T-helper 2 cell treated with Interferon-gamma antibody and Interleukin-4, amounts not matched to agents 100 ng/mL and 5 ng/mL, for 36 hours (primary cell): ENCODE results near the gene SLC9A1. TPM values are rescaled to one million over a fixed set of nuclear protein-coding genes. Genes with fewer than 3 reads are reported as not detected.
"Not testable (repeated sequence)": the region's sequence is repeated elsewhere in the genome, so short reads cannot be mapped to it uniquely, and the experiment has no call there.

Experiments
- intact Hi-C: fragments of 100-400 bp; cut with micrococcal nuclease; formaldehyde crosslinking; loops from one replicate; pipeline ENCODE4 v1.15.1; 2023
- total RNA-seq: library from RNA; stranded (reverse); gene quantifications from 2 replicates; pipeline ENCODE4 v1.2.3, GENCODE V29; 2022

Gene SLC9A1
- total RNA-seq, 1 donor from 2014 or later, result 24.6 TPM

DNA sequence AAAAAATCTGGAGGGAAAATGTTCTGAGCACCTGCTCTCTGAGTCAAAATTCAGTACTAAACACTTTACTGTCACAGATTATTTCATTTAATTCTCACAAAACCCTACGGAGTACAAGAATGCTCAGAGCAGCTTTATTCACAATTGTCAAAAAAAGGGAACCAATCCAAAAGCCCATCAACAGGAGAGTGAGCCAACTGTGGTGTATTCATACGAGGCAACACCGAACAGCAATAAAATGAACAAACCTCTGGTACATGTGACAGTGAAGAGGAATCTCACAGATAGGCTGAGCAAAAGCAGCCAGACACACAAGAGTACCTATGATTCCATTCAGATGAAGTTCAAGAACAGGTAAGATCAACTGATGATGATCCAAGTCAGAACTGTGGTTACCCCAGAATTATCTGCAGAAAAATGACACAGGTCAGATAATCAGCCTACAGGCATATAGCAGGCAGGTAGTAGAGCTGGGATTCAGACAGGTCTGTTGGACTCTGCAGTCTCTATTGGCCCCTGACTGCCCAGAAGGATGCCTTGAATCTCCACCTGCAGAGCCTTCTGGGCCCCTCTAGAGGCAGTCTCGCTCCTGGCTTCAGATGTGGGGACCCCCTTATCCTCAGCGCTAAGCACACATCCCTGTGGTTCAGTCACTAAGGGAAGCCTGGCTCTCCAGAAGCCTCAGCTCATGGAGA is 19.2 kb downstream of the SLC9A1 start:
- intact Hi-C loops, result no loop called here

DNA sequence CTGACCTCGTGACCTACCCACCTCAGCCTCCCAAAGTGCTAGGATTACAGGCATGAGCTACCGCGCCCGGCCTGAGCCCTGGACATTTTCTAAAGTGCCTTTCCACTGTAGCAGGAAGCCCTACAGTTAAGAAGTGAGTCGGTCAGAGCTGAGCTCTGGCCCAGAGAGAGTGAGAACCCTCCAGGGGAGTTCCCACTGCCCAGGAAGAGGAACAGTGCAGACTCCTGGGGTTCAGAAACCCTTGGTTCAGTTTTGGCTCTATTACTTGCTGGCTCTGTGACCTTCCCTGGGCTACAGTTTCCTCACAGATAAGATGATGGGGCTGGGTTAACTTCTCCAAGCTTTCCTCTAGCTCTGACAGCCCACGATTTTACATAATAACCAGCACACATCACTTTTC is 20.9 kb downstream of the SLC9A1 start:
- intact Hi-C loops, result no loop called here

DNA sequence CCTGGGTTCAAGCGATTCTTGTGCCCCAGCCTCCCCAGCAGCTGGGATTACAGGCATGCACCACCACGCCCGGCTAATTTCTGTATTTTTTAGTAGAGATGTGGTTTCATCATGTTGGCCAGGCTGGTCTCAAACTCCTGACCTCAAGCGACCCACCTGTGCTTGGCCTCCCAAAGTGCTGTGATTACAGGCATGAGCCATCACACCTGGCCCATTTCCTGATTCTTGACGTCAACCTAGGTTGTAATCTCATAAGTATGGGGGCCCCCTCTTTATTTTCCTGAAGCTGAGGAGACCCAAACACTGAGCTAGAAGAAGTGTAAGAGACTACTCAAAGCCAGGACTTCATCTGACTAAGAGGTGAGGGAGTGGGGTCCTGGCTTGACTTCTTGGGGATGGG is 21.8 kb downstream of the SLC9A1 start:
- intact Hi-C loops, result no loop called here

DNA sequence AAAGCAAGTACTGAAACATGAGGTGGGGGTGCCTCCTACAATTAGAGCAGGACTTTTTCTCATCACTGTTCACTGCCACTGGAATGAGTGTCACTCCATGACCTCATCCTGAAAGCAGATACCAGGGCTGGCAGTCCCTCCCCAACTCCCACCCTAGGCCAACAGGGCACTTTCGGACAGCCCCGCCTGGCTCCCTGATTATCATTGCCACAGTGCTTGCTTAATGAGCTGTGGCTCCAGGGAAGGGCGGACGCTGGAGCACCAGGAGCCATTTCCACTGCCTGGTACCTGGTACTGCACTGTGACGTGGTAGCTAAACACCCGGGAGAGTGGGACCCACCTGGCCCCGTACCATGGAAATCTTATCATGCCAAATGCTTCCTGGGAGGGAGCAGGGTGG is 22.3 kb downstream of the SLC9A1 start:
- intact Hi-C loops, result no loop called here

DNA sequence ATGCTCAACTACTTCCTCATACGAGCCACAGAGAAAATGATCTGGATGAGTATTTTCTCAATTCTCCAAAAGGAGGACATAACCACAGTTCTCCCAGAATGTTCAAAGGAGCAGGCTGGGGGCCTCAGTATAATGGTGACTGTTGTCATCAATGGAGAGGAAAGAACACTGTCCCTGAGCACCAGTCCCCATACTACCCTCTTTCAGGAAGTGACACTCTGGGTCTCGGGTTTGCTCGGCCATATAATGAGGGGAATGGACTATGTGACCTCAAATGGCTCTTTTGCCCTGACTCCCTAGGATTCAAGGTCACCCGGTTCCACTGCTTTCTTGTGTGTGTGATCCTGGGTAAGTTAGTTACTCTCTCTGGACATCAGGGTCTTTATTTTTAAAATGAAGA is 22.8 kb downstream of the SLC9A1 start:
- intact Hi-C loops, result no loop called here

DNA sequence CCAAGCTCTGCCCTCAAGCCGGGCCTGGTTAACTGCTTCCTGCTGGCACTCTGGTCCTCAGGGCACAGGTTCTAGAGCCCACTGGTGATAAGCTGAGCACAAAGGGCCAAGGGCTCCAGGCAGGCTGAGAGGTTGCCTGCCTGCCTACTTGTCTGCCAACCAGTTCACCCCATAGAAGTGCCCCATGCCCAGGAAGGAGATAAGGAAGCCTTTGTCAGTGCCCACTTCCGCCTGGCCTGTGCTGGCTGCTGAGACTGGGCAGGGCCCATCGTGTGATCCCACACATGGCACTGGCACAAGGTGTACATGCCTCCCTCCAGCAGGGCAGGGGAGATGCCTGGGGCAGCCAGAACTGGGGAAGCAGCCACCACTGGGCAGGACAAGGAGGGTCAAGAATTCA is 24.1 kb downstream of the SLC9A1 start:
- intact Hi-C loops, result no loop called here

DNA sequence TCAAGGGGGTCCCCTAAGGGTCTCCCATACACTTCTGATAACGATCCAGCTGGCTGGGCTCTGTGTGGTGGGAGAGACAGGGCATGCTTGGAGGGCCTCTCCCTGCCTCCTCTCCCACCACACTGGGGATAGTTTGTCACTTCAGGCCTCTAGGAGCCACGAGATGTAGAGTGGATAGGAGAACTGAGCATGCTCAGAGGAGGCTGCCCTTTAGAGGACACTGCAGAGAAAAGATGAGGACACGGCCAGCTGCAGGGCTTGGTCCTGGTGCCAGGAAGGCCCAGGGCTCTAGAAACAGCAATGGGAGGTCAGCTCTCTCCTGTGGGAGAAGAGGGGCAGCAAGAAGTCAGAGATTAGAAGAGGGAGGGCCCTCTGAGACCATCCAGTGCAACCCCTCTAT is 25.7 kb downstream of the SLC9A1 start:
- intact Hi-C loops, result no loop called here

DNA sequence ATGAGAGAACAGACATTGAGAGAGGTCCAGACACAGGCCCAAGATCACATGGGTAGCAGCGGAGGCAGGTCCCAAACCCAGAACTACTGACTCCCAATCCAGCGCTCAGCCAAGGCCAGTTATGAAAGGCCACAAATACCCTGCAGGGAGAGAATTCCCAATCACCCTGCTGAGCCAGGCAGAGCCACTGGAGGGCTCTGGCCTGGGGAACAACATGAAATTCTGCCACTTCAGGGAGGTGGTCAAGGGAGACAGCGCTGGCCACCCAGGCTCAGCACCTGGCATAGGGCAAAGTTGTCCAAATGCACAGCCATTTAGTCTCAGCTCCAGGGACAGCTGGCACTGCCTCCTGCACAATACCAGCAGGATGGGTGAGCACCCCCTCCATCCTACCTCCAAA is 27.5 kb downstream of the SLC9A1 start:
- intact Hi-C loops, result no loop called here

DNA sequence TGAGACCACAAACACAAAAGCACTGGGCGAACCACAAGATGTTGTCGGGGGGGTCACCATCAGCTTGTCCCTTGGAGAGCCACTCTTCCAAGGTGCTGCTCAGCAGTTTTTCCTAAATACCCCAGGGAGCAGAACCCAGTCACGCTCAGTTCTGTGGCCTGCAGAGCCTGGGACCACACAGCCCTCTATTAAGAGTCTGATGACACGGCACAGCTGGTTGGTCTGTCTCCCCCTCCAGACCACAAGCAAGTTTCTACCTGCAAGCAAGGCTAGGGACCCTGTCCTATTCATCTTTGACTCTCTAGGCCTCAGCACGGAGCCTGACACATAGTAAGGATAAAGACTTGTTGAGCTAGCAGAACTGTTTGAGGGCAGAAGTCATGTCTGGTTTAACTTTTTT is 28.5 kb downstream of the SLC9A1 start:
- intact Hi-C loops, result no loop called here

DNA sequence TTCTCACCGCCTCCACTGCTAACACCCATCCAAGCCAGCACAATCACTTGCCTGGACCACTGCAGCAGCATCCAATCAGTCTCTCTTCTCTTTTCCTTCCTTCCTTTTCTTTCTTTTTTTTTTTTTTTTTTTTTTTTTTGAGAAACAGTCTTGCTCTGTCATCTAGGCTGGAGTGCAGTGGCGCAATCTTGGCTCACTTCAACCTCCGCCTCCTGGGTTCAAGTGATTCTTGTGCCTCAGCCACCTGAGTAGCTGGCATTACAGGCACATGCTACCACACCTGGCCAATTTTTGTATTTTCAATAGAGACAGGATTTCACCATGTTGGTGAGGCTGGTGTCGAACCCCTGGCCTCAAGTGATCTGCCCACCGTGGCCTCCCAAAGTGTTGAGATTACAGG is 29.8 kb downstream of the SLC9A1 start:
- intact Hi-C loops, result not testable (repeated sequence)

DNA sequence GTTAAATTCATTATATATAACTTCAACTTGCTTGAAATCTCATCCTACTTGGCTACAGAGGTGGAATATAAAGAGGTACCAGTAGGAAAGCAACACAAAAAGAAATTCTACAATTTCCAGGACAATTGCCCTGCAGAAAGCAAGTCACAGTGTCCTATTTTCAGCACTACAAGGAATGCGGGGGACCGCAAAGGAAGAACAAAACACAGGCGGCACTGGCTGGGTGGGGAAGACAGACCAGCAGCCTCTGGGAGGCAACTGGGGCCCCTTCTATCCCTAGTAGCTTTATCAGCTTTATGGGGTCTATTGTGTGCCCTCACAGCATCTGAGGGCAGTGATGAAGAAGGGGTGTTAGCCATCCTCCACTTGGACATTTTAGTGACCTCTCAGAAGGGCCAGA is 30.5 kb downstream of the SLC9A1 start:
- intact Hi-C loops, result no loop called here

DNA sequence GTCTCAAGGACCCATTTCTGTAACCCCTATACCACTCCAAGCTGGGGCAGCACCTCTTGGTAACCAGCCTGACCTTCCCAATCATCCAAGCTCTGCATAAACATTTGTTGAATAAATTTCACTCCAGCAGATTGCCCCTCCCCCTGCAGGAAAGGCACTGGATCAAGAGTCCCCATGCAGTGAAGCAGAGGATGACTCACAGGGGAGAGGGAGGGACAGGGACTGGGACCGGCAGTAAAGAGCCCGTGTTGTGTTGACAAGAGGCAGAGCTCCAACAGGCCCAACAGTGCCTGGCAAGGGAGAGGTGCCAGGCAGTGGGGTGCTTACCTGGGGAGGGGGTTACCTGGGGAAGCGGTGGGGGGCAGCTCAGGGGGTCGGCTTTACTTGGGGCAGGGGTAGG is 32.3 kb downstream of the SLC9A1 start:
- intact Hi-C loops, result no loop called here

DNA sequence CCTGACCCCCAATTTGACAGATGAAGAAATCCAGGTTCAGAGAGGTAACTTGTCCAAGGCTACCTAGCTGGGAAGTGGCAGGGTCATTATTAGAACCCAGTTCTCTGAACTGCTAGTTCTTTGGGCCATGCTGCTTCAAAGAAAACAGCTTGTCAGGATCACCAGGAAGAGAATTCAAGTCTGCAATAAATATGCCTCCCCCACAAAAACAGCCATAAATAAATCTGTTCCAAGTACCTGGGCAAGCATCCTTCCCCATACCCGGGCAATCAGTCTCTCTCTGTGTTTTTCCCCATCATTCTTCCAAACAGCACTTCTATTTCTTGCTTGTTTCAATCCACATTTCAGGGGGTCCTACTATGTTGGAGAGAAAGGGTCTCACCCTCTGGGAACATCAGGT is 34.1 kb downstream of the SLC9A1 start:
- intact Hi-C loops, result no loop called here

DNA sequence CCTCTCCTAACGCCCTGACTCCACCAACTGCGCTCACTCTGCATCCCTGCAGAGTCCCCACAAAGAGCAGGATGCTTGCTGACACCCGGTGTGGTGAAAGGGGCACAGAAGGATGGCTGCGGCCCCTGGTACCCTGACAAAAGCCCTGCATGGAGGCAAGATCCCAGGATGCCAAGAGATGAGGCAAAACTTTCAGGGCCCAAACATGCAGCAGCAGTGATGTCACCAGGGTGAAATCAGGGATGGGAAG is 36.6 kb downstream of the SLC9A1 start:
- intact Hi-C loops, result no loop called here

DNA sequence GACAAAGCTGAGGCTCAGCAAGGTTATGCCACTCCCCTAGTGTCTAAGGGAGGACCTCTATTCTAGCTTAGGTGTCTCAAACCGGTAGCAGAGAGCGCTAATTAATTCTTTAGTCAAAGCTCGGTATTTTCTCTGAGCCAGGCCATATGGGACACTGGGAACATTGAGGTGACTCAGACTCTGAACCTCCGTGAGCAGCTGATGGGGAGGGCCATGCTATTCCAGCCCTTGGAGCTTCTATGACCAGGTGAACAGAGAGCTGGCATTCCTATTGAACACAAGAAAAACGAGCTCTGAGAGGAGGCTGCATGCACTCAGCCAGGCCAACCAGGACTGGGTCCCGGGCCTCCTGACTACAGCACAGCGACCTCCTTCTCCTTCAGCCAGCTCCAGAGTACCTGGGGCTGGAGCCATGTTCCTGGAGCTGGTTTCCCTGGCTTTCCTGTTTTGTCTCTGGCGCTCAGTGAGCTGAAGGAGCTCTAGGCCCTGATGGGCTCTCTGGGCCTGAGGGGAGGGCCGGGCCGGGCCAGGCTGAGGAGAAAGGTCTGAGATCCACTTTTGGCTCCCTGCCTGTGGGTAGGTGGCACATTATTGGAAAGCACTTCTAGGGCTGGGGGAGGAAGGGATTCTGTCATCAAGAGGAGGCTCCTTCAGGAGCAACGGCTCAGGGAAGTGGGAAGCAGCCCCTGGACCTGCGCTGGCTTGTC is 37.0 kb downstream of the SLC9A1 start:
- intact Hi-C loops, result no loop called here

DNA sequence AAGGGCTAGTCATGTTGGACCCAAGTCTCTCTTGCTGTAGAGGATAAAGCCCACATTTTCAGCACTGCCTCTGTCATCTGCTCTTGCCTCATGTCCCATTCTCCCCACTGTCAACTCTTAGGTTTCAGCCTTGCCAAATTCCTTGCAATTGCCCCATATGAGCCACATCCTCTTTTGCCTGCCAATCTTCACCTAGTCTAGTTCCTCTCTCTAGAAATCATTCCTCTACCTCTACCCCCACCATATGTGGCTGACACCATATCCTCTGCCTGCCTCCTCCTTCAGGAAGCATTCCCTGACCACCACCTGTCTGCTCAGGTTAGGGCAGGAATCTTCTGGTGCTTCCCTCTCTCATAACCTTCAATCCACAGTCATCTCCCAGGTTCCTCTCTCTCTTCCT is 38.2 kb downstream of the SLC9A1 start:
- intact Hi-C loops, result no loop called here

DNA sequence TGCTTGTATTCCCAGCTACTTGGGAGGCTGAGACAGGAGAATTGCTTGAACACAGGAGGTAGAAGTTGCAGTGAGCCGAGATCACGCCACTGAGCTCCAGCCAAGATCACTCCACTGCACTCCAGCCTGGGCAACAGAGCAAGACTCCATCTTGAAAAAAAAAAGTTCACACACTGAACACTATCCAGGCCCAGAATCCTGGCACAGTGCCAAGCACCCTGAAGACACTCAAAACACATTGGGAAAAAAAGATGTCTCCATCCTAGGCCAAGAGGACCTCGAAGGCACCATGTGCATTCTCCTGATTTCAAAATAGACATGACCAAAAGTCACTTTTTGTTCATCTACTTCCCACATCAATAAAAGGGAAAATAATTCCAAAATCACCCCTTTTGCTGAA is 38.7 kb downstream of the SLC9A1 start:
- intact Hi-C loops, result no loop called here

DNA sequence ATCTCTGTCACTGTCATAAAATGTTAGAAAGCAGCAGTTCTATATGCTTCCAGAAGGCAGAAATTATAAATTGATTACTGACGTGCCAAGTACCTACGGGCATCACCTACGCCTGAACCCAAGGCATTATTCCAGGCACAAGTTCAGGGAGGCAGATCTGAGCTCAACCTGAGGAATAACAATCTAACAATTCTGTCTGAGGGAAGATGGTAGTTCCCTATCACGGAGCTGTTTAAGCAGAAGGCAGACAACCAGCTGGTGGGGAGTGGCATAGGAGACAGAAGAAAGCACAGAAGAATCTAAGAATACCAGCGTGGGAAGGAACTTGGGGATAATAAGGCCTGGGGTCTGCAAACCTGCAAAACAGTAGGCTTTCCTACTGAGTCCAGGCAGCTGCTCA is 40.4 kb downstream of the SLC9A1 start:
- intact Hi-C loops, result no loop called here

DNA sequence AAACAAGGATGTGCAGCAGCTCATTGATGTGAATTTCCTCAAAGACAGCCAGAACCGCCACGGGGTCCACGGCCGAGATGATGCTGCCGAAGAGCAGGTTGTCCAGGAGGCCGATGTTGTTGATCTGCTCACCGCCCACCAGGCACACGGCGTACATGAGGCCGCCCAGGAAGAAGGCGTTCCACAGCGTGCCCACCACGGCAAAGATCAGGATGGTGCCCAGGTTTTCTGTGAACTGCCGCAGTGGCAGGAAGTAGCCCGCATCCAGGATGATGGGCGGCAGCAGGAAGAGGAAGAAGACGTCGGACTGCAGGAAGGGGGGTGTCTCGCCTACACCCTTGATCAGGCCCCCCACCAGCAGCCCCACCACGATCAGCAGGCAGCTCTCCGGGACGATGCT is 41.1 kb downstream of the SLC9A1 start:
- intact Hi-C loops, result loop anchor here (2.0 kb wide), 1 partner anchor 41 kb away; the partner anchor contains the start of gene SLC9A1

DNA sequence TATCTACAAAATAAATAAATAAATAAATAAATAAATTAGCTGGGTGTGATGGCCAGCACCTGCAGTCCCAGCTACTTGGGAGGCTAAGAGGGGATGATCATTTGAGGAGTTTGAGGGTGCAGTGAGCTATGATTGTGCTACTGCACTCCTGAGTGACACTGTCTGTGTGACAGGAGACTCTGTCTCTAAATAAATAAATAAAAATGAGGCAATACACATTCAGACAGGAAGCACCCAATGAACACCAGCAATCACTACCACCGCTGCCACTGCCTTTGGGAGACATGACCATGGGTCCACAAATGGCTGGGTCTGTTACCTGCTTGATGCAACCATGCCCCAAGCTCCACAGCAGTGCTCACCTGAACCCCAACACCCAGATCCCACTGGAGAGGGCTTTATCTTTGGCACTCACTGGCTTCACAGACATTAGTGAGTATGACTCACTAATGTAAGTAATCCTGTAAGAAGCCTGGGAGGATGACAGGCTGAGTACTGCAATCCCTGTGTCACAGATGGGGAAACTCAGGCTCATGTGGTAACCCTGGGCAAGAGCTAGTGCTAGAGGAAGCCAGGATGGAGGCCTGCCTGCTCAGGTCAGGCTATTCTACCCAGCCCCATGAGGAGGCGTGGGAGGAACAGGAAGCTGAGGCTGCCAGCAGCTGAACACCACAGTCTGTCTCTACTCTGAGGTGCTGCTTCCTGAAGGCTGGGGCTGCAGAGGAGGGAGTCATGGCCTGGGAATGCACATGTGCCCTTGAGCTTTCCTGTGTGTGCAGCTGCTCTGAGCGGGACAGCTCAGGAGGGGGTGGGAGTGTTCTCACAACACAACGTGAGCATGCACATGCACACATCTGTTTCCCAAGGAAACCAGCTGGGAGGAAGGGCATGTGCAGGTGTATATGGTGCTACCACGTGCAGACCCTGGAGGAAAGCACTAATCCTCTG is 43.0 kb downstream of the SLC9A1 start:
- intact Hi-C loops, result loop anchor here (2.0 kb wide), 1 partner anchor 43 kb away; the partner anchor contains the start of gene SLC9A1

DNA sequence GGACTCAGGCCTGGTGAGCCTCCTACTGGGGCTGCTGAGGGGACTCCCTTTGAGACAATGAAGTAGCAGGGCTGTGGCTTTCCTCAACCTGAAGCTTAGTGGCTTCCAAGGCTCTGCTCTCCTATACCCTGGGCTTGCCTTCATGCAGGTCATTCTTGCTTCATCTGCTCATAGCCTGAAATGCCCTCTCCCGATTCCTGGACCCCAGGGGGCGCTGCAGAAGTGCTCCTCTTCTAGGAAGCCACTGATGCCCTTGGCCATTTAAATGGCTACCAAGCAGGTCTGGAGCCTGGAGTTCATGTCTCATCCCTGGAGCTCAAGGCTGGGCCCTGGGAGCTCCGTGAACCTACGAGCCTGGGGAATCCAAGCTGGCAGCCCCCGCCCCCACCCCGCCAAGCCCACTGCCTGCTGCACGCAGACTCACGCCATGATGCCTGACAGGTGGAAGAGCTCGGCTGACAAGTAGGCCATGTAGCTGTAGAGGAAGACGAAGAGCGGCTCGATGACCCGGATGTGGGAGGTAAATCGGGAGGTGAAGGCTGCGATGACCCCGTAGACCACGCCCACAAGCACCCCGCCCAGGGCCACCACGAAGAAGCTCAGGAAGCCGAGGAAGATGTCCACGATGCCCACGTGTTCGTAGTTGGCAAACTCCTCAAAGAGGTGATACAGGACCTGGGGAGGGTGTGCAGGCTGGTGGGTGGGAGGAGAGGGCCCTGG is 45.7 kb downstream of the SLC9A1 start:
- intact Hi-C loops, result loop anchor here (10.0 kb wide), 1 partner anchor 286 kb away; the partner anchor contains the start of gene GPR3
